SKM-1 (cell line): ENCODE data around the gene IMP4.

Experiments used
- DNase-seq: peaks from one replicate; lab custom pipeline; 2025; ENCODE audit not compliant: unreplicated experiment; lab: John Stamatoyannopoulos, UW

IMP4 gene

DNA sequence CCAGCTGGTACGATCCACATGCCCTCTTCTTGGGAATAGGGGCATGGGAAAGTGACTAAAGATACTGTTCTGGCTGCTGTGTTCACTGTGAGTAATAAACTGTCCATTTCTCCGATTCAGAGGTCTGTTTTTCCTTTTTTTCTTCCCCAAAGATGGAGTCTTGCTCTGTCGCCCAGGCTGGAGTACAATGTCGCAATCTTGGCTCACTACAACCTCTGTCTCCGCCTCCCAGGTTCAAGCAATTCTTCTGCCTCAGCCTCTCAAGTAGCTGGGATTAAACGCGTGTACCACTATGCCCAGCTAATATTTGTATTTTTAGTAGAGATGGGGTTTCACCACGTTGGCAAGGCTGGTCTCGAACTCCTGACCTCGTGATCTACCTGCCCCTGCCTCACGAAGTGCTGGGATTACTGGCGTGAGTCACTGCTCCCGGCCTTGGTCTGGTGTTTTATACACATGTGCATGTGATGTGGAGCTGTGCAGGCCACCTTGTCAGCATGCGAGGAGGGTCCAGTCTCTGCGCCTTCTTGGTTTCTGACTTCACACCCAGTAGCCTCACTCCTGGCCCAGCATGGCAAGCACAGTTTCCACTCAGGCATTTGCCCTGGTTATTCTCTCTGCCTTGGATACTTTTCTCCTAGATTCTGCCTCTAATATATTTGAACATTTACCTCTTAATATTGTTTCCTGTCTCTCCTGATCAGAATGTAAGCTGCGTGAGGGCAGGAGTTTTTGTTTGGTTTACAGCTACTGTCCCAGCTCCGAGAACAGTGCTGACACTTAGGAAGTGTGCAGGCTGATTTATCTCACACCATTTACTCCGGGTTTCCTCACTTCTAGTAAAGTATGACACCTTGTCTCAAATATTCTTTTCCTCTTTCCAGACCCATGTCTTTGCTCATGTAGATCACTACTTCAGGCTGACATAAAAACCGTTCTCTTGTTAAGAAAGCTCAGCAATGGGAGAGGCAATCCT, 32.9 kb downstream of the IMP4 start:
- DNase-seq, result no peak

DNA sequence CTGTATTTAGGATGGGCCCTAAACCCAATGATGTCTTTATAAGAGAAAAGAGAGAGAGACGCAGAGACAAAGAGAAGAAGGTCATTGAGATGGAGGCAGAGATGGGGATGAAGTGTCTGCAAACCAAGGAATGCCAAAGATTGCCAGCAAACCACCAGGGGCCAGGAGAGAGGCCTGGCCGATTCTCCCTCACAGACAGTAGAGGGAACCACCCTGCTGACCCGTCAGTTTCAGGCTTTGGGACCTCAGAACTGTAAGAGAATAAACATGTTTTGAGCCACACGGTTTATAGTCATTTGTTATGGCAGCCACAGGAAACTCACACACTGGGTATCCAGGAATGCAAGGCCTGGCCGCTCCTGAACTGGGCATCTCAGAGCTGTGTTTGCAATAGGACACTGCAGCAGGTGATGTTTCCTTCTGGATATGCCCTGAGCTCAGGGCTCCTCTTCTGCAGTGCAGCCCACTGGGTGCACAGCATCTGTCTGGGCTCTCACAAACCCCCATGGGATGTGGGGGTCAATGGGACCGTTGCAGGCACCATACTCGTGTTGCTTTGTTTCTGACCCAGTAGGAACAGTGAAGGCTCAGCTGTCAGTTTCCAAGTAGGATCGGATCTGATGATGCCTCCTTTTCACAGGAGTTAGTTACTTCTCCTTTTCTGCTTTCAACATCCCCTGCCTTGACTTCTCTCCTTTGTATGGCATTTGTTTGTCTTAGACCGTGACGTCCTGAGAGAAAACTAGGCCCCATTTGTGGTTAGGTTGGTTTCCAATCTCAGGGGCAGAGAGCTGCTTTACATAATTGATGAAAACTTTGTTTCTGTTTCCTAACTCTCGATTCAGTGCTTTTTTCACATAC, 34.0 kb downstream of the IMP4 start:
- DNase-seq, result no peak

DNA sequence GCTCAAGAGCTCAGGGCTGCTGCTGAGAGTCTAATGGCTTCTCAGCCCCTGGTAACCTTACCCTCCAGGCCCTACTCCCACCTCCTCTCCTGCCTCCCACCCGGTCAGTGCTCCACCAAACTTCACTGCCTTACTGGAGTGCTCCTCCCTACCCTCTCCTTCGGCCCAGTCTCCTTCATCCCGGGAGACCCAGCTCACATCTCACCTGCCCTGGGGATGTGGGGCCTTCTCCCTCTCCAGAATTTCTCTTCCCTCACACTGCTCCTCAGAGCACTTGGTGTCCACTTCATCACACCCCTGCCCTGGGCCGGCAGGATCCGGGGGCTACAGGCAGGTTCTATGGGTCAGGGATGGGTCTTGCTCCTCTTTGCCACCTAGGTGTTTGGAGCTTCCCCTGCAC, 34.8 kb downstream of the IMP4 start:
- no peak for DNase-seq

DNA sequence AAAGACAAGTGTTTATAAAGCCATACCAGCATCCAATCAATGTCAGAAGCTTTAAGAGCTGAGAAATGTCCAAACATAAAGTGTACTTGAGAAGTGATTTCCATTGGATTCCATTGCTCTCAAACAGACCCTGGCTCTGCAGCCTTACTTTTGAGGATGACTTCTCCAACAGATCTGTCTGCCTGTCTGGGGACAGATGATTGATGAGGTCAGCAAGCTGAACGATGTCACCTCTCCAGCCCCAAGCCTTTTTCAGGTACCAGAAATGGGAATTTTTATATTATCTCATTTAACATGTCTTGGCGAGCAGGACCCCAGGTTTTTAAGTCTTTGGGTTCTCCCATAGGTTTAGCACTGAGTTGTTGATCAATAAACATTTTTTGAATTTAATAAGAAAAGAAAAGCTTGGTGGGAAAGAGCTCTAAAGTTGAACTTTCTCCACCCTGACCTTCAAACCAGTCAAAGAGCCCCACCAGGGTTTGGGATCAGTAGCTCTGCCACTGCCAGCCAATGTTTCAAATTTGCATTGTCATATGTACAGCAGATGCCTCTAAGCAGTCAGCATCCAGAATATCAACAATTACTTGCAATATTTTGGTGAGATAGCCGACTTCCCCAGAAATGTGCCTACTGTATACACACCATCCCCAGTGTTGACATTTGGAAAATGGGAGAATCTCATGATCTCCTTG, 35.7 kb downstream of the IMP4 start:
- no peak for DNase-seq

DNA sequence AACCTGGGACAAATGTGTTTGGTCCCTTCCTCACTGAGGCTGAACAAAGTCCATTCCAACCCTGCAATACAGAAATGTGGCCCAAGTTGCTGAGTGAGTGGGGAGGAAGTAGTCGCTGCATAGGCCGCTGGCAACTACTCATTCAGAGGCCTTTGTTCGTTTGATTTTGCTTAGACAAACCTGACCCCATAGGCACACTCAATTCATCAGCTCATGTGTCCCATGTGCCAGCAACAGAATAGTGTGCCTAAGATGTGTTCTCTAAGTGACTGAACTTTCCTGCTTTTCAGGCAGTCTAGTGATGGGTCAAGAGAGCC, 36.2 kb downstream of the IMP4 start:
- no peak for DNase-seq

DNA sequence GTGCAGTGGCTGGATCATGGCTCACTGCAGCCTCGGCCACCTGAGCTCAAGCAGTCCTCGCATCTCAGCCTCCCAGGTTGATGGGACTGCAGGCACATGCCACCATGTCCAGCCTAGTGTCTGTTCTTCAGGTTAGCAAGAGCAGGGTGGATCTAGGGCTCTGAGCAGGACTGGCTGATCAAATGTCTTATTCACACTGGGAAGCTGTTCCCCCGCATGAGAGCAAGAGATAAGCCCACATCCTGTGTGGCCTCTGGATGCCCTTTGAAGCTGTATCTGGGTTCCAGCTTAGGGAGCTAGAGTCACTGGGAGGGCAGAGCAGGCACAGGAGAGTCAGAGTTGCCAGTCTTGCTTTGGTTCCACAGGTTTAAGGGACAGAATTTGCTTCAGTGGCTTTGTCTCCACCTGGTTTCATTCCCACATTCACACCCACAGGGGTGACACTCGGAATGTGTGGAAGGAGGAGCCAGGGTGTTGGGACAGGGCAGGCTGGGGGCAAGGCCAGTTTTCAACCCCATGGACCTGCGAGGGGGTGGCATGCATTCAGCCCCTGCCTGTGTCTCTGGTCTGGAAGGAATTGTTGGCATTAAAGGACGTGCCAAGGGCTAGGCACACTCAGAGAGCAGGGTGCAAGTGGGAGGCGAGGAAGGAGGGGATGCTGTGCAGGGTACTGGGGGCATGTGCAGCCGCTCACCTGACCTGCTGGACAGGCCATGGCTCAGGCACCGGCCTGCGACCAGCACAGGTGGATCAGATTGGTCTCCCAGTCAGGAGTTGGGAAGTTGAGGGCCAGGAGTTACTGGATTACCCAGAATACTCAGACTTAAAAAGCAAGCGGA, 37.6 kb downstream of the IMP4 start:
- no peak for DNase-seq

DNA sequence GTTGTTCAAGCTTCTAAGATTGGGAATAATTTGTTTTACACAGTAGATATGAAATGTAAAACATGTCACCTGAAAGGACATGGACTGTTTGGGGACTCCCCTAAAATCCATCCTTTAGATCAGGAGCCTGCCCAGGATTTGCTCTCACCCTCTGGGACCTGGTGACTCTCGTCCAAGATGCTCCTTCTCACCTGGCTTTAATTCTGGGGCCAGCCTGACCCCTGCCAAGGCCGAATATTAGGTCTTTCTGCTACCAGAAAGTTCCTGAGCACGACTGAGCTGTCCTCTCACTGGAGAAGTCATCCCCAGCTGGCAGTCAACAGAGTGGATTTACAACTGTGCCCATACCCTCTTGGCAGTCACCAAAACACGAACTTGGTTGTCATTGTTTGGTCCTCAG, 38.4 kb downstream of the IMP4 start:
- DNase-seq, result no peak

DNA sequence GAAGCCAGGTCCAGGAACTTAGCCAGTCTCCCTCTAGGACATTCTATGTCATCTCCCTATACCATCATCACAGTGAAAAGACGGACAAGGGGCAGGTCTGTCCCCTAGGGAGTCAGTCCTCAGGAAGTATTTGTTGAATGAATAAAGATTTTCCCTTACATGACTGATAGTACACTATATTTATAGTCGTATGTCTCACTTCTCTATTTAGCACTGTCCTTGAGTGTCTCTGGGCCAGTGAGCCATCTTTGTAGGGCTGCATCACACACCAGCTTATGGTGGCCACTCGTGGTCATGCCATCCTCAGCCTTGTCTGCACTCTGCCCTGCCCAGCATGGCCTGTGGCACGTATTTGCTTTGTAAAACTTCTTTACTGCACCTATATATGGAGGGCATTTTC, 38.9 kb downstream of the IMP4 start:
- DNase-seq, result no peak

DNA sequence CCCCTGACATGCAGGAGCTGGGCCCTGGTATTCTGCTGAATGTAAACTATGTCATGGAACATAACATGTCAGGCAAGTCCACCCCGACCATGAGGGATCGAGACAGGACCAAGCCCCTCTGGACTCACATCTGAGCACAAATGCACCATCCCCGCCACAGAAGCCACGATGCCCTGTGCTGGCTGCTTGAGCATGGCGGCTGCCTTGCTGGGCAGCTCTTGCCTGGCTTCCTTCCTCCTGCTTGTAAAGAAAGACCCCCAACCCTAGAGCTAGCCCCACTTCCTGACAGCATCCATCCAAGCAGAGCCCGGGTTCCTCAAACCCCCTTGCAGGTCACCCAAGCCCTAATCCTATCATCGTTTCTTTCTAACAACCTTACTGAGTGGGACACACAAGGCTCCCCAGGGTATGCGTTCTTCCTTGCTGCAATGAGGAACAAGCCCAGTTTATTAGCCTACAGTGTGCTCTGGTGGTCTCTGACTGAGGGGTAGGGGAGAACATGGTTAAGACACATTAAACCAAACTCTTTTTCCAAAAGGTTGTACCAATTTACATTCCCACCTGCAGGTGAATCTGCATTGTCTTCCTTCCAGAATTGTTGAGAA, 39.7 kb downstream of the IMP4 start:
- no peak for DNase-seq

DNA sequence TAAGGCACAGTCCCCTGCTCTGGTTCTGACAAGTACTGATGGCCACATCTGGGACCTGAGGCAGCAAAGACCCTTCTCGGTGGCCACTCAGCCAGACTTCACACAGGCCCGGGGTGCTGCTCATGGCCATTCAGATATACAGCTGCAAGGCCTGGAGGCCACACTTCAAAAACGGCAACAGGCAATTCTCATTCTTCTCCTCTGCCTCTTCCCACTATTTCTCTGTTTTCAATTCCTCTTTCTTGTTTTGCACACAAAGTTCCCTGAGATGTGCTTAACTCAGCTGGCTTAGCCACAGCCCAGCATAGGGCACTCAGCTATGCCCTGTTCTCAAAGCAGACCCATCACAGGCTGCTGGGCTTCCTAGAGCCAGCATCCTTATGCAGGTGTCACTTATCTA, 43.0 kb downstream of the IMP4 start:
- DNase-seq, result no peak

DNA sequence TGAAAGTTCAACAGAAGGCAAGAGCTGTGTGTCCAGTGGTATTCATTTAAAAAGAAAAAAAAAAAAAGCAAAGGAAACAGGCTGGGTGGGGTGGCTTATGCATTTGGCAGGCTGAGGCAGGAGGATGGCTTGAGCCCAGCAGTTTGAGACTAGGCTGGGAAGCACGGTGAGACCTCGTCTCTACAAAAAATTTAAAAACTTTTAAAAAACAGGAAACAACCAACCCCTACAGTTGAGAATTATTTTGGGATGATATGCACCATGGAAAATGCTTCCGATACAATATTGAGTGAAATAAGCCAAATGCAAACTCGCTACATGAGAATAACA, 44.3 kb downstream of the IMP4 start:
- DNase-seq, result no peak

DNA sequence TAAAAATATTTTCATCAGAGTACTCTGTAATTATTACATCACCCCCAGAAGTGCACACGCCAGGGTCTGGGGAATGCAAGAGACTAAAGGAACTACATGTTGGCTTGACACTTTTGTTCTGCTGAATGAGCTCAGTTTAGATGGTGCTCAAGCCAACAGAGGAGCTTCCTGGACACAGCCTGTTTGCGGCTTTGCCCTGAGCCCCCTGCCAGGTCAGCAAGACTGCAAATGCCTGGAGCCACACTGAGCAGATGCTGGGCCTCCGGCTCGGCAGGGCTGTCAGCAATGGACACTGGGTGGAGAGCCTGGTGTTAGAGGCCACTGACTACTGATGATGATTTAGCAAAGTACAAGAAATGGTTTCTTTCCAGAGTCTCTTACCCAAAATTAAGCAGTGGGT, 45.1 kb downstream of the IMP4 start:
- DNase-seq, result no peak

DNA sequence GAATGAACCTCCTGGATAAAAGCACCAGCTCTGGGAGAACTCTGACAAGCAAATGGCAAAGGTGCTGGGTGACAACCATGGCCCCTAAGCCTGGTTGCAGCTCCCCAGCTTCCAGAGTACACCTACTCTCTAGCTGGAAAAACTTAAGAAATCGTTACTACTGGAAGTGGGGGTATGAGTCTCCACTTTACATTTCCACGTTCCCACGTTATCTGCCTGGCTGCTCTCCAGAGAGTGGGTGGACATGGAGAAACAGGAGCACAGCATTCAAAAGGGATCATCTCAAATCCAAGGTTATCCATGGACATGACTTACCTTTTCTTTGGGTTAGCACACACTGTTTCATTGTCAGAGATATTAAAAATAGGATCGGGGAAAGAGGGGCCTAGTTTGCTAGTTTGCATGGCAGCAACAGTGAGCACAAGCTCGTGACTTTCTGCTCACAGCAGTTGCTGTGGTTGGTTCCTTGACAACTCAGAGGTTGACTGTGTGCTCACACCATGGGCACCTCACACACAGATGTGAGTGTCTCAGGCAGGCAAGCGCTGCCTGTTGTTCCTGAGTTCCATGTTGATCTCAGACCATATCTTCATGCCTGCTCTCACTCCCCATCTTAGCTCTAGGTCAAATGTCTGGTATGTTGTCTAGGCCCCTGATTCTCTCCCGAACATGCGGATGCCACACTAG, 45.7 kb downstream of the IMP4 start:
- DNase-seq, result no peak

DNA sequence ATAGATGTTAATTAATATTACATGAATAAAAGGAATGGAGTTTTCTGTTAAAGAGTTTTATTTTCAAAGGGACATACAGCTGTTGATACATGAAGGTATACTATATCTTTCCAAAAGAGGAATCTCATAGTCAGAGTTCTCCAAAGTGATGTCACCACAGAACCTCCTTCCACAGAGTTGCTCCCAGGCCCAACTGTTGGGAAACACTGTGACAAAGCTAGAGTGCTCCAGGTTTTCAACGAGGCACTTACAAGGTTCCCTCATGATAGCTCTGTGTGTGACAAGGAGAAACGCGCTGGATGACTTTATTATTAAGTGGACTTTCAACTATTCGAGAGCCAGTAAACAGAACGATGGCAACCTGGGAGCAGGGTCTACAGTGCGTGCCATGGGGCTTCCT, 46.7 kb downstream of the IMP4 start:
- DNase-seq, result no peak

DNA sequence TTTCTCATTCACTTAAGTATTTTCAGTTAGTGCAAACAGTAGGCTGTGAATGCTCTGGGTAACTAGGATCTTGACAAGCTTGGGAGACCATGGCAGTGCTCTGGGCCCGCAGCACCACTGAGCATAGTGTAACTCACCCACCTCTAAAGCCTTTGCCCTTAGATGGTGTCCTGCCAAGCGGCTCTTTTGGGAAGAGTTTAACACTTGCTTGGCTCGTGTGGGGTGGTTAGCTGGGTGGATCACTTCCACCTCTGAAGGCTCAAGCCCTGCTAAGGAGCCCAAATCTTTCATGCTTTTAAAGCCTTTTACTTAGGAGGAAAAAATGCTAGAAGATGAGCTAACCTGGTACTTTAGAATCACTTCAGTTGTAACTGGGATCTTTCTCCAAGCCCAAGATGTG, 47.1 kb downstream of the IMP4 start:
- DNase-seq, result no peak

DNA sequence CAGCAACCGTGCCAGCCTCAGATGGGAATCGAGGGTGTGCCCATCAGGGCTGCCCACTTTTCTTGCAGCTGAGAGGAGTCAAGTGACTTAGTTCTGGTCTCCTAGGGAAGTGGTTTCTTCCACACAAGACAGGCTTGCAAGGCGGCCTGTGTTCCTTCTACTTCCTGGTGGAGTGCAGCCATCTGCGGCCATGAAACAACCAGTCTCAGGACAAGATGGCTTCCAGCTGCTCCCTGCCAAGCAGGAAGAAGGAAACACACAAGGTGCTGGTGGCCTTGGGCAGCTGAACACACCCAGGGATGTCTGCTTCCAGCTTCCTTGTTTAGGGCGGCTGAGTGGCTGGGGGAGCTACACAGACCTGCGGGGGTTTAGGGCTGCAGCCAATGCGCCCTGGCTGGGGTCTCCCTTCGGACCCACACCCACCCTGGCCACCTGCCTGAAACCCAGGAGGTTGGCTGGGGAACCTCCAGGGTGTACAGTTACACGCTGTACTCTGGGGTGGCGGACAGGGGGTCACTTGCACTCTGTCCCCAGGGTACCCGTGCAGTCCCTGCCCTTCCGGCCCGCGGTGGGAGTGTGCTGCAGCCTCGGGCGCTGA, 47.9 kb downstream of the IMP4 start:
- DNase-seq, result no peak

DNA sequence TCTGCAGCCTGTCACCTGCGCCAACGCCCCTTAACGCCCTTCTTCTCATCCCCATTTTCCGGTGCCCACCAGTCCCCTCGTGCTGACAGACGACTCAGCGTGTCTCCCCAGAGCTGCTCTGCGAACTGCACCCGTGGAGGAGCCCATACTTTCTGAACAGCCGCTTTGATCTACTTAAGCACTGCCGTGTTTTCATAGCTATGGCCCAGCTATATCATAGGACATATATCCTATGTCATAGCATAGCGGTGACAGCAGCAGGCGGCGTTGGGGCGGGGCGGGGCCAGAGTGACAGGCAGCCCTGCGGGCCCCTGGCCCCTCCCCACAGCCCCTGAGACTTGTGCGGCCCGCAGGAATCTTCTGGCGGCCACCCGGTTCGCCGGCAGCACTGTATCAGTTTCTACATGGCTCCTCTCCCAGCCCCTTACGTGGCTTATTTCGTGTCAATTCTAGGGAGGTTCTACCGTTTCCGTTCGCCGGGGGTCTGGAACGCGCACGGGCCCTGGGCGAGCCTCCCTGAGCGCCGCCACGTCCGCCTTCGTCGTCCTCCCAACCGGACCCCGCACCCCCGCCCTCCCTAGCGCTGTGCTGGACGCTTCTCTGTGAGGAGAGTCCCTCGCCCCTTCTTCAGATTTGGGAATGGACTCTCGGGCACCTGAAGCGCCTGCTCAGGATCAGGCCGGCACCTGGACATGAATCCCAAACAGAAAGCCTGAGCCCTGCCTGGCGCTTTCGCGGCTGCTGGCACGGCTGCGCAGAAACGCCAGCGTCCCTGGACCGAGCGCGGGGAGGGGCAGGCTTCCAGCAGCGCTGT, 48.6 kb downstream of the IMP4 start:
- peak; percentile 44 for DNase-seq

DNA sequence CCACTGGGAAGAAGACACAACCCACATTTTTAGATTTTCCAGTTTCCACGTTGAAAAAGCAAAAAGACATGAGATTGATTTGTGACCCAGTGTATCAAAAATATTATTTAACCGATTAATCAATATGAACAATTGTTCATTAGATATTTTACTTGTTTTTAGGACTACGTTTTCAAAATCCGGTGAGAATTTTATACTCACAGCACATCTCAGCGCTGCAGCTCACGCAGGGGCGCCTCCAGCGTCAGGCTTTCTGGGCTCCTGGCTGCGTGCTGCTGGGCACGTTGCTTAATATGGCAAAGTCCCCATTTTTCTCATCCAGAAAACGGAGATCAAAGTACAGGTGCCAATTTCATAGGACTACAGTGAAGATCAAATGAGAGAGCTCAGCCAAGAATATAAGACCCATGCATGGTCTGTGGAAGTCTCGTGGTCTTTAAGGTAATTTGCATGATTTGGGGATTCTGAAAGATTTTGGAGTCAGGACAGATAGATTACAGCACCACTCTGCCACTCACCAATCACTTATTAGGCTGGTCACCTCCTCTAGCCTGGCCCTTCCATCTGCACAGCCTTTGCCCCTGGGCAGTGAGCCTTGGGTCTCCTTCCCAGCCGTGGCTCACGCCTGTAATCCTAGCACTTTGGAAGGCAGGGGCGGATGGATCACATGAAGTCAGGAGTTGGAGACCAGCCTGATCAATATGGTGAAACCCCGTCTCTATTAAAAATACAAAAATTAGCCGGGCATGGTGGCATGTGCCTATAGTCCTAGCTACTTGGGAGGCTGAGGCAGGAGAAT, 49.4 kb downstream of the IMP4 start:
- DNase-seq, result no peak
